Neural progenitor cell (in vitro differentiated cells): ENCODE measurements around the gene RAB40B. TPM values are rescaled to one million over a fixed set of nuclear protein-coding genes. Genes with fewer than 3 reads are reported as not detected.

Experiments
- DNase-seq: peaks from one replicate; pipeline ENCODE4 v3.0.0-alpha.2; 2016; ENCODE audit warnings: low spot score
- H2AFZ ChIP-seq: fragments of 200-600 bp; sonication (generic); replicated peaks from 2 replicates; pipeline ENCODE4 v1.6.1; 2016; ENCODE audit warnings: antibody characterized with exemption
- H3F3A ChIP-seq: fragments of 200-600 bp; sonication (generic); 2 replicates; pipeline ENCODE4 v1.6.1; 2016; ENCODE audit warnings: antibody characterized with exemption, low read depth
- H3K27ac ChIP-seq: fragments of 200-600 bp; sonication (generic); 2 replicates; pipeline ENCODE4 v1.5.1; 2016; ENCODE audit warnings: mild to moderate bottlenecking
- H3K27me3 ChIP-seq: fragments of 200-600 bp; sonication (generic); 2 replicates; pipeline ENCODE4 v1.6.1; 2016; ENCODE audit warnings: mild to moderate bottlenecking, moderate library complexity
- H3K36me3 ChIP-seq: fragments of 200-600 bp; sonication (generic); 2 replicates; pipeline ENCODE4 v1.5.1; 2016
- H3K4me1 ChIP-seq: fragments of 200-600 bp; sonication (generic); 2 replicates; pipeline ENCODE4 v1.6.1; 2016; ENCODE audit warnings: mixed run types
- H3K4me2 ChIP-seq: fragments of 200-600 bp; sonication (generic); 2 replicates; pipeline ENCODE4 v1.6.1; 2016
- H3K4me3 ChIP-seq: fragments of 200-600 bp; sonication (generic); 2 replicates; pipeline ENCODE4 v1.5.1; 2016
- H3K79me2 ChIP-seq: fragments of 200-600 bp; sonication (generic); 2 replicates; pipeline ENCODE4 v1.6.1; 2016; ENCODE audit warnings: low read depth
- H3K9ac ChIP-seq: fragments of 200-600 bp; sonication (generic); 2 replicates; pipeline ENCODE4 v1.6.1; 2016
- H3K9me3 ChIP-seq: fragments of 200-600 bp; sonication (generic); 2 replicates; pipeline ENCODE4 v1.5.1; 2016; ENCODE audit warnings: low read depth
- H4K20me1 ChIP-seq: fragments of 200-600 bp; sonication (generic); 2 replicates; pipeline ENCODE4 v1.6.1; 2016; ENCODE audit warnings: low read depth
- H3K27ac Mint-ChIP-seq: 3 replicates; pipeline ENCODE4 v1.8.0; 2021; ENCODE audit warnings: mixed read lengths
- H3K27me3 Mint-ChIP-seq: 2 replicates; pipeline ENCODE4 v1.8.0; 2022; ENCODE audit warnings: low read depth, mild to moderate bottlenecking, inconsistent platforms, moderate library complexity, mixed read lengths; ENCODE audit not compliant: insufficient read depth
- H3K36me3 Mint-ChIP-seq: 3 replicates; pipeline ENCODE4 v1.8.0; 2021; ENCODE audit warnings: mixed read lengths
- H3K4me1 Mint-ChIP-seq: 3 replicates; pipeline ENCODE4 v1.8.0; 2021; ENCODE audit warnings: mixed read lengths
- H3K4me3 Mint-ChIP-seq: 3 replicates; pipeline ENCODE4 v1.8.0; 2021; ENCODE audit warnings: mild to moderate bottlenecking, moderate library complexity, mixed read lengths
- H3K9me3 Mint-ChIP-seq: 3 replicates; pipeline ENCODE4 v1.8.0; 2020; ENCODE audit warnings: mixed read lengths
- EZH2 ChIP-seq: fragments of 200-600 bp; sonication (generic); IDR thresholded peaks from 2 replicates; pipeline ENCODE4 v1.6.1; 2017; ENCODE audit warnings: antibody characterized with exemption, mild to moderate bottlenecking, moderate library complexity
- EZH2phosphoT487 ChIP-seq: fragments of 200-600 bp; sonication (generic); IDR thresholded peaks from 2 replicates; pipeline ENCODE4 v1.6.1; 2017; ENCODE audit warnings: antibody characterized with exemption
- total RNA-seq: library from RNA; depleted of rRNA; stranded (reverse); fragments of >200 nt; gene quantifications from 2 replicates; pipeline ENCODE4 v1.2.3, GENCODE V29; 2015; ENCODE audit warnings: low replicate concordance
- TF ChIP-seq, protein P1 (sequence below): fragments of 200-600 bp; sonication (generic); IDR thresholded peaks from 2 replicates; pipeline ENCODE4 v1.5.1; 2017; ENCODE audit warnings: antibody characterized with exemption, mild to moderate bottlenecking

RAB40B gene
- total RNA-seq, 1 donor from 2014 or later, result 5.6 TPM

DNA sequence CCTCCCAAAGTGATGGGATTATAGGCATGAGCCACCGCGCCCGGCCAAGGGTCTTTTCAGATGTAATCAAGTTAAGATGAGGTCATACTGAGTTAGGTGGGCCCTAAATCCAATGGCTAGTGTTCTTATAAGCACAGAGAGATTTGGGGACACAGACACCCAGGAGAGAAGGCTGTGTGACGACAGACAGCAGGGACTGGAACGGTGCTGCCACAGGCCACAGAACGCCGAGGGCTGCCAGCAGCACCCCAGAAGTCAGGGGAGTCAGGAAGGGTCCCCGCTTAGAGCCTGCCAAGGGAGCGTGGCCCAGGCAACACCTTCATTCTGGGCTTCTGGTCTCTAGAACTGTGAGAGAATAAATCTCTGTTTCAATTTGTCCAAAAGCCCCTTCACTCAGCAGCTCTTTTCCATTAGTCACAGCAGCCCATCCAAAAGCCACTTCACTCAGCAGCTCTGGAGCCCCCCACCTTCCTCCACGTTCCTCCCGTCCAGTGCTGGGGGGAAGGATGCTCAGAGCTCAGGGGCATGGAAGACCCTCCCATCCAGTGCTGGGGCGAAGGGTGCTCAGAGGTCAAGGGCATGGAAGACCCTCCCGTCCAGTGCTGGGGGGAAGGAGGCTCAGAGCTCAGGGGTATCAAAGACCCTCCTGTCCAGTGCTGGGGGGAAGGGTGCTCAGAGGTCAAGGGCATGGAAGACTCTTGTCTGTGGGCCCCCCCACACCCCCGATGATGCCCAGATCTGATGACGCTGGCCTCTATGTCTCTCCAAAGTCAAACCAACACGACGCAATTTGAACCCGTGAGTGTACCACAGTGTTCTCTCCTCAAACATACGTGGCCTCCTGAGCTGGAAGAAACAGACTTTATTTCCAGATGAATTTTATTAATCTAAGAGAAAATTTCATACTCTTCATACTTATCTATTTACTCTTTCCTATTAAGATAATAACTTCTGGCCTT, 11.9 kb downstream of the RAB40B start:
- no peaks in the 10 kb centered on the region for H3K9me3 ChIP-seq
- no peak overlapping the region for H3K9ac ChIP-seq
- Mint-ChIP-seq H3K27ac (no peak overlapping the region), H3K36me3 (peaks cover 2% of the 10 kb centered on the region), H3K4me3 (no peak overlapping the region), H3K27me3 (peaks cover 6% of the 10 kb centered on the region), H3K4me1 (peaks cover 16% of the 10 kb centered on the region), H3K9me3 (peaks cover 7% of the 10 kb centered on the region)
- no peaks in the 10 kb centered on the region for H4K20me1 ChIP-seq
- TF ChIP-seq, protein P1, sequence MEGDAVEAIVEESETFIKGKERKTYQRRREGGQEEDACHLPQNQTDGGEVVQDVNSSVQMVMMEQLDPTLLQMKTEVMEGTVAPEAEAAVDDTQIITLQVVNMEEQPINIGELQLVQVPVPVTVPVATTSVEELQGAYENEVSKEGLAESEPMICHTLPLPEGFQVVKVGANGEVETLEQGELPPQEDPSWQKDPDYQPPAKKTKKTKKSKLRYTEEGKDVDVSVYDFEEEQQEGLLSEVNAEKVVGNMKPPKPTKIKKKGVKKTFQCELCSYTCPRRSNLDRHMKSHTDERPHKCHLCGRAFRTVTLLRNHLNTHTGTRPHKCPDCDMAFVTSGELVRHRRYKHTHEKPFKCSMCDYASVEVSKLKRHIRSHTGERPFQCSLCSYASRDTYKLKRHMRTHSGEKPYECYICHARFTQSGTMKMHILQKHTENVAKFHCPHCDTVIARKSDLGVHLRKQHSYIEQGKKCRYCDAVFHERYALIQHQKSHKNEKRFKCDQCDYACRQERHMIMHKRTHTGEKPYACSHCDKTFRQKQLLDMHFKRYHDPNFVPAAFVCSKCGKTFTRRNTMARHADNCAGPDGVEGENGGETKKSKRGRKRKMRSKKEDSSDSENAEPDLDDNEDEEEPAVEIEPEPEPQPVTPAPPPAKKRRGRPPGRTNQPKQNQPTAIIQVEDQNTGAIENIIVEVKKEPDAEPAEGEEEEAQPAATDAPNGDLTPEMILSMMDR, result no peak
- TF ChIP-seq EZH2 (no peak), EZH2phosphoT487 (no peak)
- no peak for DNase-seq
- H2AFZ ChIP-seq, result no peak overlapping the region
- no peaks in the 10 kb centered on the region for H3K79me2 ChIP-seq
- no peak overlapping the region for H3K27ac ChIP-seq
- no peaks in the 10 kb centered on the region for H3K36me3 ChIP-seq
- H3K4me1 ChIP-seq, result peaks cover 9% of the 10 kb centered on the region
- H3K27me3 ChIP-seq, result no peaks in the 10 kb centered on the region
- no peak overlapping the region for H3K4me2 ChIP-seq
- H3F3A ChIP-seq, result no peaks in the 10 kb centered on the region
- H3K4me3 ChIP-seq, result no peak overlapping the region

DNA sequence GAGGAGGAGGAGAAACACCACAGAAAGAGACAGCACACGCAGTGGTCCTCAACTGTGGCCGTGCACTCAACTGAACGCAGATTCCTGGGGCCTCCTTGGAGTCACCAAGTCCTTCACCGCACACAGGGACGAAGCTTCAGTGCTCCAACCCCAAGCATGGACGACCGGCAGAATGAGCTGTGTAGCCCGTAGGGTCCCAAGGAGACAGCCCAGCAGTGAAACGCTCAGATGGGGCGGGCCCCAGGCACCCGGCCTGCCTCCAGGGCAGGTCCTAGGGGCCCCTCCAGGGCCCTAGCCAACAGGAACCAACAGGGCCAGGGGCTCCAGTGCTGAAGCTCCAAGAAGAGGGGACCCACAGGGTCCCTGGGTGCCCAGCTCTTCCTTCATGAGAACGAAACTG, 13.2 kb downstream of the RAB40B start:
- no peaks in the 10 kb centered on the region for H4K20me1 ChIP-seq

DNA sequence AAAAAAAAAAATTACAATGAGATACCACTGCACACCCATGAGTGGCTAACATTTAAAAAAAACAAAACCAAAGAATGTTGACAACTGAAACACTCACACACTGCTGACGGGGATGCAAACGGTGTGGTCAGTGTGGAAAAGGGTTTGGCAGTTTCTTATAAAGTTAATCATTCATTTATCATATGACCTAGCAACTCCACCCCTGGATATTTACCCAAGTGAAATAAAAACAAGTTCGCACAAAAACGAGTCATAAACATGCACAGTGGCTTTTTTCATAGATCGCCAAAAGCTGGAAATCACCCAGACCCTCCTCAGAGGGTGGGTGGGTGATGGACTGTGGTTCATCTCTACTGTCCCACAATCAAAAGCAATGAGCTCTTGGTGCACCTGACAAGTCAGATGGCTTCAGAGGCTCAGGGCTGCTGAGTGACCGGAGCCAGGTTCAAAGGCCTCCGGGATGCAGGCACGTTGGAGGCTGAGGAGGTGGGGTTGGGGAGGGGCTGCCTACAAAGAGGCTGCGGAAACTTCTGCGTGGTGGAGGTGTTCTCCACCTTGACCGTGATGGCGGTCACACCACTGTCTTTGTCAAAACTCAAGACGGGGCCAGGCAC, 14.2 kb downstream of the RAB40B start:
- TF ChIP-seq EZH2phosphoT487, result no peak
- TF ChIP-seq EZH2, result no peak
- TF ChIP-seq, protein P1, result no peak
- H3K27ac ChIP-seq, result no peak overlapping the region
- Mint-ChIP-seq H3K4me3 (no peak overlapping the region), H3K27me3 (peaks cover 2% of the 10 kb centered on the region), H3K4me1 (no peaks in the 10 kb centered on the region), H3K36me3 (no peaks in the 10 kb centered on the region), H3K9me3 (peaks cover 8% of the 10 kb centered on the region), H3K27ac (no peak overlapping the region)
- no peak for DNase-seq
- no peak overlapping the region for H3K9ac ChIP-seq
- no peaks in the 10 kb centered on the region for H3K36me3 ChIP-seq
- H4K20me1 ChIP-seq, result no peaks in the 10 kb centered on the region
- no peaks in the 10 kb centered on the region for H3K27me3 ChIP-seq
- H3K4me3 ChIP-seq, result no peak overlapping the region
- no peak overlapping the region for H2AFZ ChIP-seq
- no peaks in the 10 kb centered on the region for H3K4me1 ChIP-seq
- H3F3A ChIP-seq, result no peaks in the 10 kb centered on the region
- no peak overlapping the region for H3K4me2 ChIP-seq
- H3K79me2 ChIP-seq, result no peaks in the 10 kb centered on the region
- no peaks in the 10 kb centered on the region for H3K9me3 ChIP-seq

More for the DNA sequence above, 13.2 kb downstream of the RAB40B start:
- no peaks in the 10 kb centered on the region for H3K27me3 ChIP-seq
- H3K4me3 ChIP-seq, result no peak overlapping the region
- Mint-ChIP-seq H3K4me3 (no peak overlapping the region), H3K27ac (no peak overlapping the region), H3K9me3 (peaks cover 8% of the 10 kb centered on the region), H3K4me1 (peaks cover 4% of the 10 kb centered on the region), H3K36me3 (peaks cover 2% of the 10 kb centered on the region), H3K27me3 (peaks cover 3% of the 10 kb centered on the region)
- H3K36me3 ChIP-seq, result no peaks in the 10 kb centered on the region
- no peaks in the 10 kb centered on the region for H3K79me2 ChIP-seq
- H3K4me2 ChIP-seq, result no peak overlapping the region
- H2AFZ ChIP-seq, result no peak overlapping the region
- TF ChIP-seq, protein P1, result no peak
- TF ChIP-seq EZH2, result no peak
- TF ChIP-seq EZH2phosphoT487, result no peak
- DNase-seq, result no peak
- no peak overlapping the region for H3K9ac ChIP-seq
- H3F3A ChIP-seq, result no peaks in the 10 kb centered on the region
- no peaks in the 10 kb centered on the region for H3K9me3 ChIP-seq
- H3K27ac ChIP-seq, result no peak overlapping the region
- H3K4me1 ChIP-seq, result no peaks in the 10 kb centered on the region
